Superior temporal gyrus (tissue), 1 donor: ENCODE measurements around the gene TRPC6.
A peak's percentile ranks its signal among the peaks of the same experiment; 100 is the strongest.

Experiments used
- DNase-seq: peaks from one replicate; pipeline ENCODE4 v3.0.0-alpha.2; 2016; ENCODE audit errors: extremely low spot score

TRPC6 gene

GRCh38 chr11:101583251-101584128, at the start of gene TRPC6:
Gene TRPC6 (minus strand): TSS chr11:101584007. CDS start chr11:101583503, 504 bp downstream.
- no peak for DNase-seq

GRCh38 chr11:101620026-101620425, 36.2 kb upstream of the TRPC6 start:
- DNase-seq: no peak

- DNase-seq: no peak
These were observed 34.9 kb upstream of the TRPC6 start for GRCh38 chr11:101618709-101619108.

- DNase-seq: no peak
These were observed 34.0 kb upstream of the TRPC6 start for GRCh38 chr11:101617735-101618332.

GRCh38 chr11:101612481-101612880, 28.7 kb upstream of the TRPC6 start:
- no peak for DNase-seq

DNA sequence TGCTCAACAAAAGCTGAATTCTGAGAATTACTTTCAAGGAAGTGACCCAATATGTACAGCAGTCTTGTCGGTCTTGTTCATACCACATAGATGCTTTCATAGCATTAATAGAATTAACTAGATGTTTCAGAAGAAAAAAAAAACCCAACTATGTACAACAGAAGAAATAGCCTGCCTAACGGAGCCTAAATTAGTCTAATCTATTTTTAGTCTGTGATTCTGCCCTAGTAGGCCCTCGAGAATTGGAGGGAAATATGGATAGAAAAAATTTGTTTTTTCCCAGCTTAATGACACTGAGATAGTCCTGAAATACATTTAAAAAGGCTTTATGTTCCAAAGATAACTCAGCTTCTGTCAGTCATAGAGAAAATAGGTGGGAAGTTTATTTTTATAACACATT, 17.1 kb upstream of the TRPC6 start:
- DNase-seq: no peak

DNA sequence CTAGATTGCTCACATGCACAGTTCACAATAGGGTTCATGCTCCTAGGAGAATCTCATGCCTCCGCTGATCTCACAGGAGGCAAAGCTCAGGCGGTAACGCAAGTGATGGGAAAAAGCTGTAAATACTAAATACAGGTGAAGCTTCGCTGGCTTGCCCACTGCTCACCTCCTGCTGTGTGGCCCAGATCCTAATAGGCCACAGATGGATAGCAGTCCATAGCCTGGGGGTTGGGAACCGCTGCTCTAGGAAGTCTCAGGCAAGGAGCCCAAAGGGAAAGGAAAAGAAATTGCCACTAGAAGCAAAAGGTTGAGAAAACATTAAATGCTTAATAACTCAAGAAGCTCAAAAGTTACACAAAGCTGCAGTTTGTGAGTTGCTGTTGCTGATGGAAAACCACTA, 3.2 kb upstream of the TRPC6 start:
- no peak for DNase-seq

DNA sequence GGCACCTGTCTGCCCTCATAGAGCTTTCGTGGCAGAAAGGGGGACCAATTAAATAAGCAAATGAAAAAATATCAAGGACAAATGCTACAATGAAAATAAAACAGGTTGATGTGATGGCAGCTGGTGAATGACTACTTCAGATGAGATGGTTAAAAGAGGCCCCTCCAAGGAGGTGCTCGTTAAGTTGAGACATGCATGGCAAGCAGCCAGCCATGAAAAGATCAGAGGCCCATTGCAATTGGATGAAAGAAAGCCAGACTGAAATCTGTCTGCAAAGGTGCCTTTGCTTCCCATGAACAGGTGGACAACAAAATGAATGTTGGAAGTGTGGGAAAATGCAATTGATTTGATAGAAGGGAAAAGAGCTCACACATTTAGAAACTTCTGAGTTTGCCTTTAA, 848 bp upstream of the TRPC6 start:
- DNase-seq: no peak

GRCh38 chr11:101584129-101584515, 315 bp upstream of the TRPC6 start:
- DNase-seq: peak; percentile 25

DNA sequence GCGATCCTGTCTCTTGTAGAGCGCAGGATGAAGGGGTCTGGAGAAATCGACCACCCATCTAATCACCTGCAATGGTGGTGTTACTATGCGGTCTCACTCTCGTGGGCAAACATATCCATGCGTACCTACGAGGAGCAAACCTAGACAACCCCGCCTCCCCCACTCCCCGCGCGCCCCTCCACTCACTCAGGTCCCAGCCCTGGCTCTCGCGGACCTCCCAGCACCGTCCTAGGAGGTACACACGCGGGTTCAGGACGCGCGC, 887 bp downstream of the TRPC6 start:
- DNase-seq: no peak

- DNase-seq: no peak
These were observed 1.4 kb downstream of the TRPC6 start for GRCh38 chr11:101582236-101582988.

DNA sequence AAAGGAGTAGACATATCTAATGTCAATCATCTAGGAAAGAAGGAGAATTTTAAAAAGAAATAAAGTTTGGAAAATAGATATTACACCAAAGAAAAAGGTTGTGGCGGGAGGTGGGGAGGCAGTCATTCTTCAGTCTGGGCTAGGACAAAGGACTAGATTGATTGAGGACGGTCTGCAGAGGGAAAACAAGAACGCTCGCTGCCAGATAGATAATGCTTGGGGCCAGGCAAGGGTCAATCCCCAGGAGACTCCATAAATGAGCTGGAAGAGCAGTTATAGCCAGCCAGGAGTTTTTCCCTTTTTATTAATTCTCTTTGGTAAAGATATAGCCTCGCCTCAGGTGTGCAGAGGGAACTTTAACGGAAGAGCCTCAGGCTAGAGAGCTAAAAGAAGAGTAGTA, 6.3 kb downstream of the TRPC6 start:
- DNase-seq: no peak

DNA sequence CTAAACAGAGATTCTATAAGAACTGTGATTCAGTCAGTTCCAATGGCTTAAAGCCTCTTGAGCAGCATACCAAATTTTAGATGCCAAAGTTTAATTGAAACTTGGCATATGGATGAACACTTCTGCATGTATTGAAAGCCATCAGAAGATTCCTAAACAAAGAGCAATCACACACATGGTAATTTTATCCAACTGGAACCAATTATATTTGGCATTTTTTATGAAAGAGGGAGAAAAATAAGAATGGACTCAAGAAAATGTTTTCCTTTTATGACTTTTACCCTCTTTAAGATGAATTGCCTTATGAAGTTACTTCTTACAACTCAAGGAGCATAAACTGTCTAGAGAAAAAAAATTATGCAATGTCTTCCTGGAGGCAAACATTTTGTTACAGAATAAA, 7.4 kb downstream of the TRPC6 start:
- DNase-seq: no peak

DNA sequence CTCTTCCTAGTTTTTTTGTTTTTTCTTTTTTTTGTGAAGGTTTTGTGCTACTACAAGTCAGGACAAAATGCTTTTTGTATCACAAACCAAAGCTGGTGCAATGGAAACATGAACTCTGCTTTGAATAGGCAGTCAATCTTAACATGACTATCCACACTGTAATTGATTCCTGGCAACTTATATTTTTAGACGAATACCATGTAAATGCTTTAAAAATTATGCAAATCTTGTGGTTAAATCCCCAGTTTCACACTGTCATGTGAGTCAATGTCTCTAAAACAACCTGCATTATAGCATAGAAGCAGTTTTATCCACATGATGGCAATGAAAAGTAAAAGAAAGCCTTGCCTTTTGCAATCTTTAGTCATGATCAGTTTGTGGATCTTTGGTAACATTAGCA, 8.9 kb downstream of the TRPC6 start:
- DNase-seq: no peak

DNA sequence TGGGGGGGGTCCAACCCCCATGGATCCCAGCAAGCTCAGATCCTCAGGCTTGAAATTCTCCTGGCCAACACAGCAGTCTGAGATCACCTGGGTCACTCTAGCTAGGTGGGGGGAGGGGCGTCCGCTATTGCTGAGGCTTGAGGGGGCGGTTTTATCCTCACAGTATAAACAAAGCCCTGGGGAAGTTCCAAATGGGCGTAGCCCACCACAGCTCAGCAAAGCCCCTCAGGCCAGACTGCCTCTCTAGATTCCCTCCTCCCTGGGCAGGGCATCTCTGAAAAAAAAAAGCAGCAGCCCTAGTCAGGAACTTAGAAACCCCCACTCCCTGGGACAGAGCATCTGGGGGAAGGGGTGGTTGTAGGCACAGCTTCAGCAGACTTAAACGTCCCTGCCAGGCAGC, 16.7 kb downstream of the TRPC6 start:
- no peak for DNase-seq

- no peak for DNase-seq
These were observed 17.2 kb downstream of the TRPC6 start for GRCh38 chr11:101566626-101567025.

GRCh38 chr11:101563166-101563565, 20.6 kb downstream of the TRPC6 start:
- DNase-seq: no peak

DNA sequence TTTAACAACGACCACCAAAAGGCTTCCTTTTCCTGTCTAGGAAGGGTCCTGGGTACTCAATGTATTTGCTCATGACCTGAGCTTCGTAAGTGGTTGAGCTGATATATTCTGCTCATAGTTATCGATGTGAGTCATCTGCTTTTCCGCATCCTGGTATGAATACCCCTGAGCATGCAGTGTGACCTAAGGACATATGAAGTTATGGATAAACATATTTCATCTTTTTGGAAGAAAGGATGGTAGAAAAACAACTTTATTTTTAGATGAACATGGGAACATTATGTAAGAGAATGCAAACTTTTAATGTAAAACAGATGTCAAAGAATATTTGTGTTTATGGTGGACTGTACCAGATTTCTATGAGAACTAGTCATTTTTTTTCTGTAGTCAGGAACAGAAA, 28.4 kb downstream of the TRPC6 start:
- DNase-seq: no peak

DNA sequence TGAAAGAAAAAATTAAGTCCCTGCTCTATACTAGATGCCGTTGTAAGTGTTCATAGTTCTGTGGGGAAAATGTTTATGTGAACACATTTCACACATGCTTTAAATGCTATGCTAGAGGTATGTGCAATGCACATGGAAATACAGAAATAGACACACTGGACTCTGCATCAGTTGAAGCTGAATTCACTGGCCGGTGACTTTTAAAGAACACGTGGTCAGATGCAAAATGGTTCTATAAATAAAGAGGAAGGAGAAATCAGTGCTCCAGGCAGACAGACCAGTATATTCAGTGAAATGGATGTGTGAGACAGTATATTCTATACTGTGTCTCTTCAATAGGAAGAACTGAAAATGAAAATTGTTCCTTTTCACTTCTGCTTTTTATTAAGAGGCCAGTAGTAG, 29.9 kb downstream of the TRPC6 start:
- DNase-seq: no peak

DNA sequence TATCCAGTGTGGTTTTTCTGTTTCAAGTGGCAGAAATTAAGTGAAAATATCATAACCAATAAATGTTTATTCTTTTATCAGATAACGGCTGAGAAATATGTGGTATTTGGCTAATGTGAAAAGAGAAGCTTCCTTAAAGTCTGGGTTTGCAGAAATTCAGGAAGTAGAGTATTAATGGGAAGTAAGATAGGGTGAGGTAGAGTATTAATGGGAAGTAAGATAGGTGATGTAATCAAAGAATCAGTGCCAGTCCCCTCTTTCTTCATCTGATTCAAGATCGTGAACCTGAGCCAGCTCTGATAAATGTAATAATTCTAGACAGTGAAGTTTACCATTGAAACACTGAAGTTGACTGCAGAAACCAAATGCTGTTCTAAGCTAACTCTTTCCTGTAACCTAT, 30.9 kb downstream of the TRPC6 start:
- DNase-seq: no peak

DNA sequence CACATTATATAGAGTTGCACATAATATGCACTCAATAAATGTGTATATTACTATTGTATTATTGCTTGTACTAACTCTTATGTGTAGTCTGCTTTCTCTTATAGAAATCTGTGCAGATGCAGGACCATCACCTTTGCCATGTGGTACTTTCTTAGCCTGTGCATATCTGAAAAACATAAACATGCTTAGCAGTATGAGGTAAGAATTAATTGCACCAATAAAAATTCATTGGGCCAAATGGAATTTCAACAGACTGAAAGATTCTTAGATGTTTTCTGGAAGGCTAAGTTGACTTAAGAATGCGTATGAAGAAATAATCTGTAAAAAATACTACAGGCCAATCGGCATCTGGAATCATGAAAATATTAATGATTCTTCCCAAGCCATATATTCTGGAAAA, 55.3 kb downstream of the TRPC6 start:
- DNase-seq: no peak

- no peak for DNase-seq
These were observed 60.1 kb downstream of the TRPC6 start for GRCh38 chr11:101523634-101524260.

GRCh38 chr11:101523193-101523592, 60.6 kb downstream of the TRPC6 start:
- DNase-seq: no peak
